Spinal cord (tissue), 10 donors: ENCODE measurements around the gene BRME1. TPM values are rescaled to one million over a fixed set of nuclear protein-coding genes. Genes with fewer than 3 reads are reported as not detected.

ENCODE experiments used
- DNase-seq, 6 donors: peaks; one replicate each; pipeline versions ENCODE4 v3.0.0 to v3.0.0-alpha.2; 2013 to 2015; ENCODE audit warnings: low spot score in 6 of 6, low read depth in 4 of 6
- H3K27ac ChIP-seq: one replicate; pipeline ENCODE4 v1.5.1; 2013; ENCODE audit warnings: low read depth, low read length, control low read depth
- H3K27me3 ChIP-seq: one replicate; pipeline ENCODE4 v1.6.1; 2013; ENCODE audit warnings: low read length; ENCODE audit not compliant: control insufficient read depth, insufficient read depth
- H3K36me3 ChIP-seq: one replicate; pipeline ENCODE4 v1.6.1; 2013; ENCODE audit warnings: low read length; ENCODE audit not compliant: control insufficient read depth, insufficient read depth
- H3K4me1 ChIP-seq: one replicate; pipeline ENCODE4 v1.6.1; 2013; ENCODE audit warnings: low read length; ENCODE audit not compliant: control insufficient read depth, insufficient read depth
- H3K4me3 ChIP-seq: one replicate; pipeline ENCODE4 v1.5.1; 2013; ENCODE audit warnings: low read depth, low read length, control low read depth
- H3K9me3 ChIP-seq: one replicate; pipeline ENCODE4 v1.6.1; 2013; ENCODE audit warnings: low read length; ENCODE audit not compliant: control insufficient read depth, insufficient read depth
- WGBS: methylation state at CpG from one replicate; pipeline ENCODE4 v1.1.5; 2013; ENCODE audit warnings: missing lambda C conversion rate; ENCODE audit not compliant: insufficient coverage; 5-methylcytosine and 5-hydroxymethylcytosine counted together
- polyA plus RNA-seq, 2 donors: library from polyadenylated mRNA; unstranded; fragments of 120-200 nt; gene quantifications; one replicate each; pipeline ENCODE4 v1.2.1, GENCODE V29; 2013; ENCODE audit not compliant: insufficient read length in 2 of 2
- total RNA-seq, 2 donors: library from RNA; depleted of rRNA in 1 of 2; stranded (reverse); fragments of 120-200 nt in 1 of 2; fragments of >200 nt in 1 of 2; gene quantifications; one replicate each; pipeline versions ENCODE4 v1.2.3 to v1.2.4, GENCODE V29; 2013 to 2014
- donor health status: healthy.

The BRME1 gene
- total and polyA plus RNA-seq, 4 donors = 3.3 to 15.5 (median 11.0) TPM

GRCh38 chr19:13938301-13939064 lies 32.6 kb upstream of the BRME1 start, which contains the start of gene PODNL1:
TSS of gene PODNL1 (minus strand) at chr19:13938417. CDS start at chr19:13938181, 236 bp downstream.
- Histone ChIP-seq H3K36me3 (peaks cover 4% of the 10 kb centered on the region), H3K4me3 (no peak within 1 kb of the TSS), H3K27me3 (peaks cover 5% of the 10 kb centered on the region), H3K4me1 (peaks cover 16% of the 10 kb centered on the region), H3K27ac (no peak within 1 kb of the TSS), H3K9me3 (no peaks in the 10 kb centered on the region)
- WGBS = 35% methylated on average over 6 of the region's 21 CpGs
- DNase-seq = no peak

GRCh38 chr19:13937479-13938300 lies 31.8 kb upstream of the BRME1 start:
- WGBS = 9% methylated on average over 24 of the region's 29 CpGs
- H3K4me3 ChIP-seq = no peak overlapping the region
- H3K9me3 ChIP-seq = no peaks in the 10 kb centered on the region
- DNase-seq = no peak
- H3K27ac ChIP-seq = no peak overlapping the region
- peaks cover 5% of the 10 kb centered on the region for H3K27me3 ChIP-seq
- peaks cover 10% of the 10 kb centered on the region for H3K36me3 ChIP-seq
- H3K4me1 ChIP-seq = peaks cover 16% of the 10 kb centered on the region

GRCh38 chr19:13935765-13936510 lies 30.0 kb upstream of the BRME1 start:
- Histone ChIP-seq H3K27me3 (peaks cover 5% of the 10 kb centered on the region), H3K4me3 (no peak overlapping the region), H3K36me3 (peaks cover 26% of the 10 kb centered on the region), H3K27ac (no peak overlapping the region), H3K9me3 (no peaks in the 10 kb centered on the region), H3K4me1 (peaks cover 16% of the 10 kb centered on the region)
- no peak for DNase-seq
- whole genome bisulfite sequencing = 66% methylated on average over 12 of the region's 22 CpGs

GRCh38 chr19:13934785-13935109 lies 28.8 kb upstream of the BRME1 start:
- H3K27ac ChIP-seq = no peak overlapping the region
- no peak overlapping the region for H3K4me3 ChIP-seq
- no peak for DNase-seq
- H3K4me1 ChIP-seq = peaks cover 16% of the 10 kb centered on the region
- 100% methylated on average over 2 of the region's 2 CpGs for WGBS
- H3K27me3 ChIP-seq = peaks cover 5% of the 10 kb centered on the region
- peaks cover 37% of the 10 kb centered on the region for H3K36me3 ChIP-seq
- H3K9me3 ChIP-seq = no peaks in the 10 kb centered on the region

- peaks cover 5% of the 10 kb centered on the region for H3K27me3 ChIP-seq
- 91% methylated on average over 42 of the region's 42 CpGs for WGBS
- H3K4me3 ChIP-seq = no peak overlapping the region
- DNase-seq = no peak
- peaks cover 7% of the 10 kb centered on the region for H3K4me1 ChIP-seq
- no peak overlapping the region for H3K27ac ChIP-seq
- H3K36me3 ChIP-seq = peaks cover 49% of the 10 kb centered on the region
- no peaks in the 10 kb centered on the region for H3K9me3 ChIP-seq
Measured at GRCh38 chr19:13932911-13933393, 27.0 kb upstream of the BRME1 start.

GRCh38 chr19:13932149-13932637 lies 26.3 kb upstream of the BRME1 start:
- H3K27me3 ChIP-seq = peaks cover under 1% of the 10 kb centered on the region
- H3K4me1 ChIP-seq = no peaks in the 10 kb centered on the region
- peaks cover 57% of the 10 kb centered on the region for H3K36me3 ChIP-seq
- DNase-seq = no peak
- WGBS = 92% methylated on average over 5 of the region's 6 CpGs
- H3K27ac ChIP-seq = no peak overlapping the region
- H3K9me3 ChIP-seq = no peaks in the 10 kb centered on the region
- H3K4me3 ChIP-seq = no peak overlapping the region

GRCh38 chr19:13931391-13932148 lies 25.7 kb upstream of the BRME1 start:
- Histone ChIP-seq H3K4me3 (no peak overlapping the region), H3K36me3 (peaks cover 63% of the 10 kb centered on the region), H3K4me1 (no peaks in the 10 kb centered on the region), H3K9me3 (no peaks in the 10 kb centered on the region), H3K27ac (no peak overlapping the region), H3K27me3 (no peaks in the 10 kb centered on the region)
- WGBS = 90% methylated on average over 28 of the region's 30 CpGs
- DNase-seq = no peak

- no peak for DNase-seq
- H3K27me3 ChIP-seq = no peaks in the 10 kb centered on the region
- H3K9me3 ChIP-seq = no peaks in the 10 kb centered on the region
- H3K4me3 ChIP-seq = no peak overlapping the region
- peaks cover 71% of the 10 kb centered on the region for H3K36me3 ChIP-seq
- H3K27ac ChIP-seq = no peak overlapping the region
- no peaks in the 10 kb centered on the region for H3K4me1 ChIP-seq
- WGBS = 88% methylated on average over 17 of the region's 17 CpGs
Measured at GRCh38 chr19:13930402-13930801, 24.5 kb upstream of the BRME1 start.

GRCh38 chr19:13929956-13930355 lies 24.0 kb upstream of the BRME1 start:
- H3K36me3 ChIP-seq = peaks cover 75% of the 10 kb centered on the region
- no peak for DNase-seq
- H3K9me3 ChIP-seq = no peaks in the 10 kb centered on the region
- H3K27me3 ChIP-seq = no peaks in the 10 kb centered on the region
- no peaks in the 10 kb centered on the region for H3K4me1 ChIP-seq
- no peak overlapping the region for H3K4me3 ChIP-seq
- WGBS = 80% methylated on average over 4 of the region's 17 CpGs
- no peak overlapping the region for H3K27ac ChIP-seq
